NT2/D1 (cell line): ENCODE results near the gene TMPRSS11A.

Experiments used
- DNase-seq: peaks from one replicate; pipeline ENCODE4 v3.0.0-alpha.2; 2011; ENCODE audit warnings: low read depth, low spot score
- H3K27me3 ChIP-seq: 2 replicates; pipeline ENCODE4 v1.6.0; 2011; ENCODE audit warnings: mild to moderate bottlenecking; ENCODE audit not compliant: insufficient read length, insufficient read depth
- H3K36me3 ChIP-seq: 2 replicates; pipeline ENCODE4 v1.6.1; 2011; ENCODE audit warnings: mild to moderate bottlenecking, low read length, mixed read lengths; ENCODE audit not compliant: insufficient read depth, insufficient read length
- H3K4me1 ChIP-seq: 2 replicates; pipeline ENCODE4 v1.5.1; 2011; ENCODE audit not compliant: insufficient read depth, insufficient read length
- H3K4me3 ChIP-seq: 2 replicates; pipeline ENCODE4 v1.5.1; 2011; ENCODE audit warnings: low read depth; ENCODE audit not compliant: insufficient read length
- H3K9ac ChIP-seq: 2 replicates; pipeline ENCODE4 v1.6.0; 2011; ENCODE audit warnings: low read depth; ENCODE audit not compliant: insufficient read length
- H3K9me3 ChIP-seq: 2 replicates; pipeline ENCODE4 v1.5.1; 2011; ENCODE audit warnings: mild to moderate bottlenecking, low read length; ENCODE audit not compliant: insufficient read depth
- SUZ12 ChIP-seq: IDR thresholded peaks from 2 replicates; pipeline ENCODE4 v1.6.1; 2011; ENCODE audit not compliant: insufficient read length, insufficient read depth; ENCODE audit errors: extremely low read depth
- YY1 ChIP-seq: IDR thresholded peaks from 2 replicates; pipeline ENCODE4 v1.6.1; 2011; ENCODE audit not compliant: insufficient read length, insufficient read depth
- ZNF274 ChIP-seq: IDR thresholded peaks from 2 replicates; pipeline ENCODE4 v1.6.1; 2011; ENCODE audit warnings: mild to moderate bottlenecking, low read depth, low read length

Gene TMPRSS11A

DNA sequence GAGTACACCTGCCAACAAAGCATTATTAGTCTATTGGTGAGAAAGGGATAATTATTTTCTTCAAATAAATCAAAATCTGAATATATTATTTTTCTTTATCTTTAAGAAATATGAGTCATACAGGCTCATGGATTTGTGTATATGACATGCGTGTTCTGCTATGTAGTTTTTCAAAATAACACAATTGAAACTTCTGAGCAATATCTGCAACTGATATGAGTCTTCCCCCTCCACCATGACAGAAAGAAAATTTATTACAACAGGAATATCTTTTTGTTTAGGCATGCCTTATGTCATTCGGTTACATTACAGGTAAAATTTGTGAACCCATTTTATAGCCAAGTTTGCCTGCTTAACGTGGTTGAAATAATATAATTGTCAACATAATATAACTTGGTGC, 32.0 kb downstream of the TMPRSS11A start:
- no peak for DNase-seq
- TF ChIP-seq SUZ12 (no peak), ZNF274 (no peak), YY1 (no peak)
- peaks cover 6% of the 10 kb centered on the region; the same call in 1 of the 2 replicates for H3K9me3 ChIP-seq
- H3K9ac ChIP-seq = no peak overlapping the region
- H3K27me3 ChIP-seq = no peaks in the 10 kb centered on the region
- no peaks in the 10 kb centered on the region for H3K4me1 ChIP-seq
- H3K36me3 ChIP-seq = no peaks in the 10 kb centered on the region
- no peak overlapping the region for H3K4me3 ChIP-seq

GRCh38 chr4:67929426-67929825, 33.9 kb downstream of the TMPRSS11A start:
- Histone ChIP-seq H3K9me3 (peaks cover 7% of the 10 kb centered on the region; the same call in 1 of the 2 replicates), H3K4me1 (no peaks in the 10 kb centered on the region), H3K9ac (no peak overlapping the region), H3K27me3 (no peaks in the 10 kb centered on the region), H3K36me3 (no peaks in the 10 kb centered on the region), H3K4me3 (no peak overlapping the region)
- no peak for DNase-seq
- TF ChIP-seq SUZ12 (no peak), YY1 (no peak), ZNF274 (no peak)

GRCh38 chr4:67928546-67928945, 34.7 kb downstream of the TMPRSS11A start:
- Histone ChIP-seq H3K9me3 (peaks cover 7% of the 10 kb centered on the region; the same call in 1 of the 2 replicates), H3K4me3 (no peak overlapping the region), H3K36me3 (no peaks in the 10 kb centered on the region), H3K9ac (no peak overlapping the region), H3K4me1 (no peaks in the 10 kb centered on the region), H3K27me3 (no peaks in the 10 kb centered on the region)
- no peak for DNase-seq
- TF ChIP-seq YY1 = no peak
- TF ChIP-seq SUZ12 = no peak
- no peak for TF ChIP-seq ZNF274

DNA sequence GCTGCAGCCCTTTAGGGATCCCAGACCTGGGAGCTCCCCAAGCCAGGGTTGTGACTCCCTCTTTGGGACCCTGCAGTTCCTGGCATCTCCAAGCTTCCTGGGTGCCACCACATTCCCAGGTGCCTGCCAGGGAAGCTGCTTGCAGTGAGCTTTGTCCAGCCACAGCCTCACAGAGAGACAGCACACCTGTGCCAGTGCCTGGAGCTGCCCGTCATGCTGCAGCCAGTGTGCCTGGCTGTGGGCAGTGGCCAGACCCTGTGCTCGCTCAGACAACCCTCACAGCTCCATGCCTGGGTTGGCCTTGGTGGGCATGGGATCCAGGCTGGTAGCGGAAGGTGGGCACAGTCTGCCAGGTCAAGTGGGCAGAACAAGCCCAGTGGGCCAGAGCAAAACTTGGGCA, 36.0 kb downstream of the TMPRSS11A start:
- H3K4me3 ChIP-seq = no peak overlapping the region
- no peak overlapping the region for H3K9ac ChIP-seq
- no peaks in the 10 kb centered on the region for H3K27me3 ChIP-seq
- no peak for TF ChIP-seq SUZ12
- no peak for TF ChIP-seq YY1
- no peak for TF ChIP-seq ZNF274
- no peaks in the 10 kb centered on the region for H3K4me1 ChIP-seq
- H3K9me3 ChIP-seq = peaks cover 7% of the 10 kb centered on the region; the same call in 1 of the 2 replicates
- DNase-seq = no peak
- H3K36me3 ChIP-seq = no peaks in the 10 kb centered on the region

DNA sequence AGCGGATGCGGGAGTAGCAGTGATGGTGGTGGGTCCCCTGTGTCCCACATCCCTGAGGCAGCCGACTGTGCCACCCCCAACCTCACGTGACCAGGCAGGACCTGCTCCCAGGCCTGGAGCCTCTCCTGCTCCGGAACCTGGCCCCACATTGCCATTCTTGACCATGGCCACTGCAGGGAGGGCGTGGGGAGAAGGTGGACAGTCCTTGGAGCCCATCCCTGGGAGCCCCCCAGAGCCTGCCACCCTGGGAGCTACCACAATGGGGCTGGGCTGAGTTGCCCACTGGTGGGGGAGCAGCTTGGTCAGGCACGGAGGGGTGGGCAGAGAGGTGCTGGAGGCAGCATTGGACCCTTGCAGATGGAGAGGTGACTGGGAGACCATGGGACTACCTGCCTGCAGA, 36.8 kb downstream of the TMPRSS11A start:
- no peak overlapping the region for H3K9ac ChIP-seq
- peaks cover 7% of the 10 kb centered on the region; the same call in 1 of the 2 replicates for H3K9me3 ChIP-seq
- TF ChIP-seq SUZ12 (no peak), ZNF274 (no peak), YY1 (no peak)
- H3K27me3 ChIP-seq = no peaks in the 10 kb centered on the region
- no peak for DNase-seq
- no peaks in the 10 kb centered on the region for H3K36me3 ChIP-seq
- no peaks in the 10 kb centered on the region for H3K4me1 ChIP-seq
- no peak overlapping the region for H3K4me3 ChIP-seq

GRCh38 chr4:67922697-67923096, 40.6 kb downstream of the TMPRSS11A start:
- Histone ChIP-seq H3K9me3 (peaks cover 7% of the 10 kb centered on the region; the same call in 1 of the 2 replicates), H3K4me1 (no peaks in the 10 kb centered on the region), H3K4me3 (no peak overlapping the region), H3K36me3 (no peaks in the 10 kb centered on the region), H3K27me3 (no peaks in the 10 kb centered on the region), H3K9ac (no peak overlapping the region)
- no peak for TF ChIP-seq YY1
- no peak for TF ChIP-seq ZNF274
- TF ChIP-seq SUZ12 = no peak
- no peak for DNase-seq

- no peak for DNase-seq
- no peaks in the 10 kb centered on the region for H3K9me3 ChIP-seq
- no peaks in the 10 kb centered on the region for H3K27me3 ChIP-seq
- H3K9ac ChIP-seq = no peak overlapping the region
- TF ChIP-seq SUZ12 (no peak), ZNF274 (no peak), YY1 (no peak)
- H3K4me1 ChIP-seq = no peaks in the 10 kb centered on the region
- no peaks in the 10 kb centered on the region for H3K36me3 ChIP-seq
- no peak overlapping the region for H3K4me3 ChIP-seq
Observed at GRCh38 chr4:67918428-67918827, 44.9 kb downstream of the TMPRSS11A start.
